Measurements from ENCODE around the gene ANGPTL4.

DNA sequence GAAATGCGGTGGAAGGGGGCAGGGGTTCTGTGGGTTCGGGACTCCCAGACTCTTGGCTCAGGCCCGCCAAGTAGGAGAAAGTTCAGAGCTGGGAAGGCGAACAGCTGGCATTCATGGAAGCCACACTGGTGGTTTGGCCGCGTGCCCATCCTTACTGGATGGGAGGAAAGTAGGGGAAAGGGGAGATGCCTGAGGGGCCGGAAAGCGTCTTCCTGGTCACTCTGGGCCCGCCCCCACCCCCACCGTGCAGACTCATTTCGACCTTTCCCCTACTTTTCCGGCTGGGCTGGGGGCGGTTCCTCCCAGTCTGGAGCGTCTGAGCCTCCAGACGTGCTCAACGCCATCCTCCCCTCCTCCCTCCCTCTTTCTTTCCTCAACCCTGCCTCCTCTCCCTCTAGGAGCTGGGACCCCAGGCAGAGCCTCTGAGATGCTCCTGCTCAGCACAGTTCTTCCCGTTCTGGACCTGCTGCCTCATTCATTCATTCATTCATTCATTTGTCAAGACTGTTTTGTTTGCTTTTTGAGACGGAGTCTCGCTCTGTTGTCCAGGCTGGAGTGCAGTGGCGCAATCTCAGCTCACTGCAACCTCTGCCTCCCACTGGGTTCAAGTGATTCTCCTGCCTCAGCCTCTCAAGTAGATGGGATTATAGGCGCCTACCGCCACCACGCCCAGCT, 3.5 kb downstream of the ANGPTL4 start:
- TF ChIP-seq, protein P1, sequence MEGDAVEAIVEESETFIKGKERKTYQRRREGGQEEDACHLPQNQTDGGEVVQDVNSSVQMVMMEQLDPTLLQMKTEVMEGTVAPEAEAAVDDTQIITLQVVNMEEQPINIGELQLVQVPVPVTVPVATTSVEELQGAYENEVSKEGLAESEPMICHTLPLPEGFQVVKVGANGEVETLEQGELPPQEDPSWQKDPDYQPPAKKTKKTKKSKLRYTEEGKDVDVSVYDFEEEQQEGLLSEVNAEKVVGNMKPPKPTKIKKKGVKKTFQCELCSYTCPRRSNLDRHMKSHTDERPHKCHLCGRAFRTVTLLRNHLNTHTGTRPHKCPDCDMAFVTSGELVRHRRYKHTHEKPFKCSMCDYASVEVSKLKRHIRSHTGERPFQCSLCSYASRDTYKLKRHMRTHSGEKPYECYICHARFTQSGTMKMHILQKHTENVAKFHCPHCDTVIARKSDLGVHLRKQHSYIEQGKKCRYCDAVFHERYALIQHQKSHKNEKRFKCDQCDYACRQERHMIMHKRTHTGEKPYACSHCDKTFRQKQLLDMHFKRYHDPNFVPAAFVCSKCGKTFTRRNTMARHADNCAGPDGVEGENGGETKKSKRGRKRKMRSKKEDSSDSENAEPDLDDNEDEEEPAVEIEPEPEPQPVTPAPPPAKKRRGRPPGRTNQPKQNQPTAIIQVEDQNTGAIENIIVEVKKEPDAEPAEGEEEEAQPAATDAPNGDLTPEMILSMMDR (conservative IDR thresholded peaks at IDR 0.05): no peak
- TF ChIP-seq ZFX (IDR thresholded peaks at IDR 0.05): no peak

All from C4-2B (cell line).